OCI-LY1 (cell line): Measurements from ENCODE around the gene DNAAF2.

Experiments
- CTCF ChIP-seq: fragments of 200-600 bp; sonication (generic), shearing (Covaris generic); IDR thresholded peaks from 2 replicates; pipeline ENCODE4 v1.5.1; 2017; ENCODE audit warnings: mild to moderate bottlenecking, antibody characterized with exemption, low read length, moderate library complexity, mixed read lengths
- EZH2 ChIP-seq: fragments of 200-600 bp; sonication (generic), shearing (Covaris generic); IDR thresholded peaks from 2 replicates; pipeline ENCODE4 v1.8.0; 2017; ENCODE audit warnings: borderline replicate concordance, mixed run types, mild to moderate bottlenecking, antibody characterized with exemption, low read length, moderate library complexity, mixed read lengths

GRCh38 chr14:49642163-49642562 is 7.1 kb upstream of the DNAAF2 start:
- TF ChIP-seq CTCF (no peak), EZH2 (no peak)
